HG03095 (cell line): ENCODE results near the gene JAML.
"Not testable (repeated sequence)": the region's sequence is repeated elsewhere in the genome, so short reads cannot be mapped to it uniquely, and the experiment has no call there.

Source experiments
- ATAC-seq: cut with Tn5 transposase; IDR thresholded peaks from one replicate; pipeline ENCODE4 v1.9.1; 2021; ENCODE audit warnings: moderate library complexity; ENCODE audit not compliant: unreplicated experiment

JAML gene

DNA sequence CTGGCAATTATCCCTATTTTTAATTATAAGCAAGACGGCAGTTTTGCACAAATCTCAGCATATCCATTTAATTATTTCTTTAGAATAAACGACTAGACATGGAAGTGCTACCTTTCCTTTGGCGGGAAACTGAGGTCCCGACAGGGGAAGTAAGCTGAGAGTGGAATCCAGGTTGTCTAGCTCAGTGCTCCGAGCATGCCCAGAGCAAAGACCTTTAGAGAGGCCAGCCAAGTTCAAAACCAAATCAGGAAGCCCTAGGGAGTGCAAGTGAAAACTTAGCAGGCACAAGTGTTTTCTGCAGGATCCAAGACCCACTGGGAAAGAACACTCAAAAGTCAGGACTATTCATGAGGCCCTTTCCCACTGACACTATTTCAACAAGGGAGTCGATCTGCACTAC is 25.7 kb downstream of the JAML start:
- no peak for ATAC-seq

DNA sequence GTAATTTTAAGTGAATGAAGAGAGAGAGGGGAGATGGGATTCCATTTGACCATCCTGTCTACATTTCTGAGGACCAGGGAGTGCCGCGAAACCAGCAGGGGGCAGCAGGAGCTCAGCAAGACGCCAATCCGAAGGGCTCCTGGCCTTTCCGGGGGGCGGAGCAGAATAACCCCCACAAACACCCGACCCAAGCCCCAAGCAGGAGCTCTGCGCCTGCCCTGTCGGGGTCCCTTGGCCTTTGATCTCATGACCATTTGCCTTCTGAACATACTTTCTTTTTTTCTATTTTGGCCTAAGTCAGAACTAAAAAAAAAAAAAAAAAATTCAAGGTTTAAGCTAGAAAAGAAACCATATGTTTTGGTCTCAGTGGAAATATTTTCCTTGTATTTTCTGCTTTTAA is 26.4 kb downstream of the JAML start:
- no peak for ATAC-seq

DNA sequence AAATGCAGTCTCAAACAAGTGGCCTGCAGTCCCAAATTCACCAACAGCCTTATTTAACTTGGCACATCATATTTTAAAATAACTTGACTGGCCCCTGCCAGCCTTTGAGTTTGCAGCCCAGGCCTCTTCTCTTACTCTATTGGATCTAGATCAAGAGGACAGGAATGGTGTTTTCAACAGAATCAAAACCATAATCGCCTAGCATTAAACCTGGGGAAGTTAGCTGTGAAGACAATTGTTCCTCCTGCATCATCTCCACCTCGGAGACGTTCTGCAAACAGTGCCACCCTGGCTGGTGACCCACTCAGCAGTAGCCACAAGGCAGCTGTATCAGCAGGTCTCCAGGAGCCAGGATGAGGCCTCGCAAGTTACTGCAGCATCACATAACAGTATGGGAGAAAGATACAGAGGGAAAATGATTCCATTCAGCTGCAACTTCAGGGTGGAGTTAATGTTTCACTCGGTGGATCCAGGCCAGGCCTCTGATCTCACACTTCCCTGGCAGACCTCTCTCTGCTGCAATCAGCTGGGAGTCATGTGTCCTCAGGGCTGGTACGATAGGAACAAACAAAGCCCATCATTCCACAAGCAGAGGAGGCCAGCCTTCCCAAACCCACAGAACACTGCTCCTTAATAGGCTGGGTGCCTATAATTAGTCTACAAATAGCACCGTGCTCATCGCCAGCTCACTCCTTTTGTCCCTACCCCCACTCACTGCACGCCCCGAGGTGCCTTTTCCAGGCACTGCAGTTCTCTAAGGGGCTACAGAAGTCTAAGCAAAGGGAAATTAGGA is 29.8 kb downstream of the JAML start:
- no peak for ATAC-seq

DNA sequence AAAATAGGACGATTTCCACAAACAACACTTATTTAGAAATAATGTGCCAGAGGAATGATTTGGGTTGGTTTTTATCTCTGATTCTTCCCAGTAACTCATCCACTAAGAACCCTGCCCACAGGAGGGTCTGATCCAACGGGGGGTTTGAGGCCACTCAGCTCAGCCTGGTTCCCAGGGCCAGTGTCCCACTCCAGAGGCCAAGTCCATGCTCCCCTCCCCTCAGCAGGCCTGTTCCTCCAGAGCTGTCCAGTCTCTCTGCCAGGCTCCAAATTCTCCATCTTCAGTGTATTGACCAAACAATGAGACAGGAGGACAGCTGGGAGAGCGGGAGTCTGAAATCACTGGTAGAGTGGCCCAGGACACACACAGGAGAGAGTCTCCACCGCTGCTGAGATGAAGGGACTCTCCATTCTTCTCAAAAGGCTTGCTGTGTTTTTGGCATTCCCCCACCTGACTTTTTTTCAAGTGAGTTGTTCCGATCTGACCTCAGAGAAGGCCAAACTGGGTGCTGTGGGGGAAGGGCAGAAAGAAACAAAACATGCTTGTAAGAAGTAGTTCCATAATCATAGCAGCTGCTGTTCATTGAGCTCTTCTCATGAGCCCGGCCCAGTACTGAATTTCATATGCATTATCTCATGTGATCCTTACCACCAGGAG is 30.8 kb downstream of the JAML start:
- ATAC-seq = no peak

DNA sequence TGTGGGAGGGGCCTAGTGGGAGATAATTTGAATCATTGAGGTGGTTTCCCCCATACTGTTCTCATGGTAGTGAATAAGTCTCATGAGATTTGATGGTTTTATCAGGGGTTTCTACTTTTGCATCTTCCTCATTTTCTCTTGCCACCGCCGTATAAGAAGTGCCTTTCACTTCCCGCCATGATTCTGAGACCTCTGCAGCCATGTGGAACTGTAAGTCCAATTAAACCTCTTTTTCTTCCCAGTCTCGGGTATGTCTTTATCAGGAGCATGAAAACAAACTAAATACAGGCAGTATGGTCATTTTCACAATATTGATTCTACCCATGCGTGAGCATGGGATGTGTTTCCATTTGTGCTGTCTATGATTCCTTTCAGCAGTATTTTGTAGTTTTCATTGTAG is 32.0 kb downstream of the JAML start:
- not testable (repeated sequence) for ATAC-seq

DNA sequence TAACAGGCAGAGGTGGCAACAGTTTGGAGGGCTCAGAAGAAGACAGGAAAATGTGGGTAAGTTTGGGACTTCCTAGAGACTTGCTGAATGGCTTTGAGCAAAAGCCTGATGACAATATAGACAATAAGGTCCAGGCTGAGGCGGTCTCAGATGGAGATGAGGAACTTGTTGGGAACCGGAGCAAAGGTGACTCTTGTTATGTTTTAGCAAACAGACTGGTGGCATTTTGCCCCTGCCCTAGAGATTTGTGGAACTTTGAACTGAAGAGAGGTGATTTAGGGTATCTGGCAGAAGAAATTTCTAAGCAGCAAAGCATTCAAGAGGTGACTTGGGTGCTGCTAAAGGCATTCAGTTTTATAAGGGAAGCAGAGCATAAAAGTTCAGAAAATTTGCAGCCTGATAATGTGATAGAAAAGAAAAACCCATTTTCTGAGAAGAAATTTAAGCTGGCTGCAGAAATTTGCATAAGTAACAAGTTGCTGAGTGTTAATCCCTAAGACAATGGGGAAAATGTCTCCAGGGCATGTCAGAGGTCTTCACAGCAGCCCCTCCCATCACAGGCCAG is 33.8 kb downstream of the JAML start:
- not testable (repeated sequence) for ATAC-seq

DNA sequence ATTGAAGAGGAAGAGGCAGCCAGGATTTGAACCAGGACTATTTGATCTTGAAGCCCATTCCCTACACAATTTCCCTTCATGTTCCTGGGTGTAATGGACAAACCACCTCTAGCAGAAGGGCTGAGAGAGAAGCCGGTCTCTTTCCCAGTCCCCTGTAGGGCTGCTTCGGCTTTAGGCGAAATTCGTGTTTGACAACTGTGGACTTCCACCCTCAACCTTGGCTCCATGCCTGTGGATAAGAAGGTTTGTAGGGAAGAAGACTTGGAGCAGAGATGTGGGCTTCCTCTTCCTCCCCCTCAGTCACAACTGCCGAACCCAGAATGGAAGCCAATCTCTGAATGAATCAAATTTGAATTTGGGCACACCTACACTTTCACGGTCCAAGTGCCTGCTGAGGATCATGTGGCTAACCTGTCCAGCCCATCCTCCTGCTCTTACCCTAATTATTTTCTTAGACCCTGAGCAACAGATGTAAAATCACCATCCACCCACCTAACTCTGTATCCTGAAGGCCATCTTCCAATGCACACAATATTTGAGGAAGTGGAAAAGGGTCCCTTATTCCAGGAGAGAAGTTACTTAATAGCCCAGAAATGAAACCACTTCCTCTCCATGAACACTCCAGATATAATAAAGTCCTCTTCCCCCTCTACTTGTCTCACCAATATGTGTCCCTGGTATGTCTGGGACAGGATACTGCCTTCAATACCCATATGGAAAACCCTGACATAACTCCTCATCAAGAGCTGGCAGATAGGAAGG is 38.3 kb downstream of the JAML start:
- ATAC-seq = no peak

DNA sequence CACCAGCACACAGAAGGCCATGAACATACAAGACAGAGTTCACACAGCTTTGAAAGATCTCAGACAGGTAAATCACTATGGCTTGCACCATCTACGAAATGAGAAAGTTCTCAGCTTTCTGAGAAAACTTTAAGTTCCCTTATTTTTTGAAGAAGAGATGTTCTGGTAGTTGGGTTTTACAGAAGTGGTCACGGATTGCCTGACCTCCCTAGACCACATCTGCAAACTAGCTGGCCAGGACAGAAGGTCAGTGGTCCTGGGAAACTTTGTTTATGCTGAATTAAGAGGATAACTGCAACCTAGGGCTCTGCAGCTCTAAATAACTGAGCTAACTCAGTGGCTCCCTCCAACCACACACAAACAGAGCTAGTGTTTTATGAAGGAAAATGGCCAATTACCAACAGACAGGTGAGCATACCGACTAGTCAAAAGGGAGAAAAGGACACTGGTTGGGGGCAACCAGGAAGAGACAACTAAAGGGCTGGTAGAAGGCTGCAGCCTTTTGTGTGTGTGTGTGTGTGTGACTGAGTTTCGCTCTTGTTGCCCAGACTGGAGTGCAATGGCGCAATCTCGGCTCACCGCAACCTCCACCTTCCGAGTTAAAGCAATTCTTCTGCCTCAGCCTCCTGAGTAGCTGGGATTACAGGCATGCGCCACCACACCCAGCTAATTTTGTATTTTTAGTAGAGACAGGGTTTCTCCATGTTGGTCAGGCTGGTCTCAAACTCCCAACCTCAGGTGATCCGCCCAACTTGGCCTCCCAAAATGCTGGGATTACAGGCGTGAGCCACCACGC is 39.8 kb downstream of the JAML start:
- ATAC-seq = no peak

DNA sequence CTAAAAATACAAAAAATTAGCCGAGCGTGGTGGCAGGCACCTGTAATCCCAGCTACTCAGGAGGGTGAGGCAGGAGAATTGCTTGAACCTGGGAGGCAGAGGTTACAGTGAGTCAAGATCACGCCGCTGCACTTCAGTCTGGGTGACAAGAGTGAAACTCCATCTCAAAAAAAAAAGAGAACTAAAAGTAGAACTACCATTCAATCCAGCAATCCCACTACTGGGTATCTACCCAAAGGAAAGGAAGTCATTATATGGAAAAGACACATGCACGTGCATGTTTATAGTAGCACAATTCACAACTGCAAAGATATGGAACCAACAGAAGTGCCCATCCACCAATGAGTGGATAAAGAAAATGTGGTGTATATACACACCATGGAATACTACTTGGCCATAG is 41.1 kb downstream of the JAML start:
- not testable (repeated sequence) for ATAC-seq

DNA sequence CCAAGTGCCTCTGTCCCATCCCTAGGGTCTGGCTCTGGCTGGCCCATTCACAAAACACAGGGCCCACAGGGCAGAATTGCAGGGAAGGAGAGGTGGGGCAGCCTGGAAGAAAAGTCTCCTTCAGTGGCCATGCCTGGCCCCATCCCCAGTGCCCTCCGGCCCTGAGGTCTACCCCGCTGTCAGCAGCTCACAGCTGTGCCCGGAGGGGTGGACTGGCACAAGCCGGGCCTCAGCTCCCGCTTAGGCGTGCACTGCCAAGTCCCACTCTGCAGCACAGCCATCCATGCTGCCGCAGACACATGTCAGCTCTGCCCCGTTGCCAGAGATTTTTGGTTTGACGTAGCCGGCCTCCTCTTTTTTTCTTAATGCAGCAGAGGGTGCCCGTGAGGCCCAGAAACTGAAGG is 44.5 kb downstream of the JAML start:
- no peak for ATAC-seq

DNA sequence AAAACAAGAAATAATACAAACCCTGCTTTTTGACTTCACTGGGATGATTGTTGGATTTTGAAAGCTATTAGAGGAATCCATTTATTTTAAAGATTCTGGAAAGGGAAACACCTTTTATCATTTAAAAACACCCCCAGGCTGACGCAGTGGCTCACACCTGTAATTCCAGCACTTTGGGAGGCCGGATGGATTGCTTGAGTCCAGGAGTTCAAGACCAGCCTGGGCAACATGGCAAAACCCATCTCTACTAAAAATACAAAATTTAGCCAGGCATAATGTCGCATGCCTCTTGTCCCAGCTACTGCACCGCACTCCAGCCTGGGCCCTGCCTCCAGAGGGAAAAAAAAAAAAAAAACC is 48.1 kb downstream of the JAML start:
- ATAC-seq = no peak

DNA sequence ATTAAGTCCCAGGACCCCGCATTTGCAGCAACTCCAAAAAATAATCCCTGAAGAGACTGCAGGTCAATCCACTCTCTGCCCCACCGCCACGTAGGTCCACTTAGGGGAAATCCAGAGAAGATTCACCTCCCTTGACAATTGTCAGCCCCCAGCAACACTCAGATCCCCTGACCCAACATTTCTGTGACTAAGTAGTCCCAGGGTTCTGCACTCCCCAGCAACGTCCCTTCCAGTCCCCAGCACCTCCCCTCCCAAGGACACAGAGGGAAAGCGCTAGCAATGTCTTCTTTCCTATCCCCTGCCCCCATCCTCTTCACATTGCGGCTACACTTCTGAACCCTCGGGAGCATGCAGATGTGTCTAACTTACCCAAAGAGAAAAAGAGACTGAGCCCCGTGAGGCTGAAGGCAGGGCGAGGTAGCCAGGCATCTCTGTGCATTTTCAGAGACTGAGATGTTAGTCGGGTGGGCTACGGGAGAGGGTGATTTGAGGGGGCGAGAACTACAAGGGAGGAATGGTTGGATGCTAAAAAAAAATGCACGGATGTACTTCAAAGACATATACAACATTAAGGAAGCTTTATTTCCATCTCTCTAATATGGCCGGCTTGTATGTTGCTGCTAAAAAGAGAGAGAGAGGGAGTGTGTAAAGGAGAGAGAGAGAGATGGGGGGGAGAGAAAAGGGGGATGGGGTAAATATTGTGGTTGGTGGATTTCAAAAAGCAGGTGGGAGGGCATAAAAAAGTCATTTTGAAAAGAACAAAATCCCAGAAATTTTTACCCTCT is 48.6 kb downstream of the JAML start, which contains the start of gene SCN2B:
TSS of gene SCN2B (minus strand) at position 647 of the 785 bp plus-strand sequence. CDS start at position 439, 208 bp downstream.
- ATAC-seq = no peak

DNA sequence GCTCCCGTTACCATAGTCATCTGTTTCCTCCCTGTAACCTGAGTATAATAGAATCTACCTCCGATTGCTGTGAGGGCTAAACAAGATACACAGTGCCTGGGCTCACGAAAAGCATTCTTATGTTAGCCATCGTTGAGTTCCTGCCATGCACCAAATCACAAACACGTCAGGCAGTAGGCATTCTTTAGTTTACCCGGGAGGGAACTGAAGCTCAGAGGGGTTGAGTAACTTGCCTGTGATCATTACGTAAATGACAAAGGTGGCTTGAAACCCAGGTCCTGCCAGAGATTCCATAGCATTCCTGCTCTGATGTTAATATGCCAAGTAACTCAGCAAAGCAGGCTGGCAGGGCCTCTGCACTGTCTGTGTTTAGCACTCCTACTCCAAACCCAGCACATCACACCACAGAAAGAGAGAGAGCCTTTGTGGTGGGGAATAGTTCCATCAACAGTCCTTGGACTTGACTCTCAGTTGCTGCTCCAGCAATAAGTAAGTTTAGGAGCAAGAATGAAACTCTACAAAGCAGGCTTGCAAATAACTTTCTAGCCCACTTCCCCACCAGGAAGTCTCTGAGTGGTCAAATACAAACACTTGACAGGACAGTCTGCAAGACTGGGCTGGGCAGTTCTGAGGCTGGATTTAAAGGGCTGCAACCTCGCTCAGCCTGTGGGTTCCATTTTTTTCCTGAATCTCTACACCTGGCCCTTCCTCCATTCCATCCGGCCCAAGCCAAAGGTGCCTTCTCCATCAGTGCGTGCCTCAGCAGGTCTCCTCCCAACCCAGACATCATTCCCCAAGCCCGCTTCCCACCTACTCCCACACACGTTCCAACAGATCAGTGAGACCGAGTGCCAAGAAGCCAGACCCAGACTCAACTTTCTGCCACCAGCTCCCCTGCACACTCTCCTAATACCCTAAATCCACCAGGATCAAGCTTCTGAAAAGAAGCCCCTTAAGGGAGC is 49.5 kb downstream of the JAML start:
- no peak for ATAC-seq

DNA sequence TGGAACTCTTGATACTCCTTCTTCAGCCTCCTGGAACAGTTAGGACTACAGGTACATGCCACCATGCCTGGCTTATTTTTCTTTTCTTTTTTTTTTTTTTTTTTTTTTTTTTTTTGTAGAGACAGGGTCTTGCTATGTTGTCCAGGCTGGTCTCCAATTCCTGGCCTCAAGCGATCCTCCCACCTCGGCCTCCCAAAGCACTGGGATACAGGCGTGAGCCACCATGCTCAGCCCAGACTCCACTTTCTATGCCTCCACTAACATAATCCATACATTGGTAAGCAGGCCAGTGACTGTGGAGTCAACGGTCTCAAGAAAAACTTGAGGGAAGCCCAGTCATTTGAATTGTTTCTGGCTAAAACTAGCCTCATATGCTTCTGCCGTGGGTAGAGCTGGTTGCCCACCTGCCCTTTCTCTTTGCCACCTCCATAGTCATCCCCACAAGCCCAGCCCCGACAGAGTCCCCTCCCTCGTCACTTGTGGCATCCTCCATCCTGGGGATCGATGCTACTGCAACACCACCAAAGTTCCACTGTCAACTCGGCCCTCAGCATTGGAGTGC is 50.7 kb downstream of the JAML start:
- ATAC-seq = no peak

DNA sequence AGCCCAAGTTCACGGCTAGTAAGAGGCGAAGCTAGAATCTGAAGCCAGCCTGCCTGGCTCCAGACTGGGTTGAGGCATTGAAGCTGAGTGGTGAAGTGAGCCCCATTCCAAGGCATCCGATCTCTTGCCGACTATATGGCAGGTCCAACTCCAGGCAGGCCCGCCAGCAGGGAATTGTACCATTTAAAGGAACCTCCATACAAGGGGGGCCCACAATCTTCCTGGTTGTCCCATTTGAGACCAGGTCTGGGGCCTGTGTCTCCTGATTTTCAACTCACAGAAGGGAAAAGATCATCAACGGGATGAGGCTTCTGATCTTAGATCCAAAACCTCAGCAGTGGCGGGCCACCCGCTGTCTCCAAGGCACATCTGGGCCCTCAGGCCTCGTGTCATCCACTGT is 52.5 kb downstream of the JAML start:
- ATAC-seq = no peak

DNA sequence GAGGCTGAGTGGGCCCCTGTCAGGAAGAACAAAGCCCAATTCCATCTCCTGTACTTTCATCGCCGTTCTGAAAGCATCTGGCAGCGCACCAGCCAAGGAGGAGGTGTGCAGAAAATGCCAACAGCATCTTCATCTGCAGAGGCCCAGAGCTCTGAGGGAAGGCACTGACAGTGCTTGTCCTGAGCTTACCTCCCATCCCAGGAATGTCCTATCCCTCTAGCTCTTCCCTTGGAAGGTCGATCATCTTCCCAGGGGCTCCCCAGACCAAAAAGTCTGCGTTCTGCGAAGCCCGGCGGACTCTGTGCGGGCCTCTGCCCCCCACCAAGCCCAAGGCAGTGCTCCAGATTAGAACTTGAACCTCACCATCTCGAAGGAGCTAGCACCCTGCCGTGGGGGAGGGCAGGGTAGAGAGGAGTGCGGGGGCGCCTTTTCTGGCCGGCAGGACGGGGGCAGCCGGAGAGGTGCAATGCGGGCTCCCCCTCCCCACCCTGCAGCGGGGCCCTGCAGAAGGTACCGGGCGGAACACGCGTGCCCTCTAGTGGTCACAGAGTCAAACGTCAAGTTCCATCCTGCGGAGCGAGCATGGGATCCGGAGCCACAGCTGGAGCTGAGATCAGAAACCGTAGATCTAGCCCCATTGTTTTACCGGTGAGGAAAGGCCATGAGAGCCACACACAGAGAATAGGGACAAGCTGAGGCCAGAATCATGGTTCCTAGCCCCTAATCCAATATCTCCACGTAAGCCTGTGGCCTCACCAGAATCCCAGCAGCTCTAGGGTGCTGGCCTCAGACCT is 53.3 kb downstream of the JAML start:
- no peak for ATAC-seq

DNA sequence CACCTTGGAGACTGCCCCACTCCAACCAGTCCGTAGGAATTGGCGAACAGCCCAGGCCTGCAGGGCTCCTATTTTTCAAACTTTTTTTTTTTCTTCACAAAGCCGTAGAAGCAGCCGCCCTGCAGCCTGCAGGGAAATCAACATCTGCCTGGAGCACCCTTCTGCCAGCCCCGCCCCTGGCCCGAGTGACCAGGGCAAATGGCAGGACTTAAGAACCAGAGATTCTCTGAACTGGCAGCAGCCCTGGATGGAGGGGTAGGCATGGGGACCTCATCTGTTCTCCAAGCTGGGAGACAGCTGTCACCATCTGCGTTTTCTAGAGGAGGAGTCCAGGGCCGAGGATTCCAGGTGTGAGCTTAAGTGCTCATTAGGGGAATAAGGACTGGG is 53.9 kb downstream of the JAML start:
- ATAC-seq = no peak

DNA sequence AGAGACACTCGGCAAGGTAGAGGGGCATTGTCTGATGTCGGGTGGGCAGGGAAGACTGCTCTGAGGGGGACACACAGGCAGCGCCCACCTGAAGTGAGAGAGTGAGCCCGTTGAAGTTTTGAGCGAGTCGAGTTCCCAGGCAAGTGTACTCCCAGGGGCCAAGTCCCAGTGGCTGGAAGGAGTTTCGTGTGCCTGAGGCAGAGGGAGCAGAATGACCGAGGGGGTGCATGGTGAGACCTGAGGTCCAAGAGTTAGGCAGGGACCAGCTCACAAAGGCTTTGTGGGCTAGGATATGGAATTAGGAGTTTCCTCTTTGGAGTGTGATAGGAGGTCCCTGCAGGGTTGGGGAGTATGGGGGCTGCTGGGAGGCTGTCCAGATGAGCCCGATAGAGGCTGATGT is 54.6 kb downstream of the JAML start:
- no peak for ATAC-seq
